Stimulated activated CD4-positive, alpha-beta T cell treated with anti-CD3 and anti-CD28 coated beads, Interleukin-4, amount 100 ng/mL, for 4 hours (primary cell): Measurements from ENCODE around the gene EPHA4.
"Not testable (repeated sequence)": the region's sequence is repeated elsewhere in the genome, so short reads cannot be mapped to it uniquely, and the experiment has no call there.

Experiments used
- DNase-seq, 2 experiments: peaks; one replicate each; pipeline ENCODE4 v3.0.0-alpha.2; 2020

The EPHA4 gene

GRCh38 chr2:221532641-221533040 lies 39.5 kb downstream of the EPHA4 start:
- DNase-seq: no peak

- no peak for DNase-seq
These were observed 41.5 kb downstream of the EPHA4 start for GRCh38 chr2:221530653-221531037.

GRCh38 chr2:221529943-221530652 lies 42.0 kb downstream of the EPHA4 start:
- no peak for DNase-seq

- no peak for DNase-seq
These were observed 42.7 kb downstream of the EPHA4 start for GRCh38 chr2:221529177-221529942.

GRCh38 chr2:221527776-221528309 lies 44.3 kb downstream of the EPHA4 start:
- no peak for DNase-seq

- no peak for DNase-seq
These were observed 47.9 kb downstream of the EPHA4 start for GRCh38 chr2:221524158-221524557.

- no peak for DNase-seq
These were observed 50.8 kb downstream of the EPHA4 start for GRCh38 chr2:221521233-221521845.

GRCh38 chr2:221518935-221519625 lies 53.0 kb downstream of the EPHA4 start:
- DNase-seq: no peak

GRCh38 chr2:221518201-221518934 lies 53.7 kb downstream of the EPHA4 start:
- no peak for DNase-seq

GRCh38 chr2:221517696-221518151 lies 54.4 kb downstream of the EPHA4 start:
- peak; percentile 40 to 53 for DNase-seq

- DNase-seq: no peak
These were observed 54.9 kb downstream of the EPHA4 start for GRCh38 chr2:221517146-221517695.

GRCh38 chr2:221515864-221516263 lies 56.2 kb downstream of the EPHA4 start:
- no peak for DNase-seq

- DNase-seq: no peak
These were observed 57.6 kb downstream of the EPHA4 start for GRCh38 chr2:221514305-221515040.

GRCh38 chr2:221513232-221513631 lies 58.9 kb downstream of the EPHA4 start:
- DNase-seq: no peak

GRCh38 chr2:221511325-221511724 lies 60.8 kb downstream of the EPHA4 start:
- DNase-seq: not testable (repeated sequence)

- DNase-seq: no peak
These were observed 65.6 kb downstream of the EPHA4 start for GRCh38 chr2:221506469-221506868.

GRCh38 chr2:221505605-221506004 lies 66.5 kb downstream of the EPHA4 start:
- DNase-seq: no peak

- no peak for DNase-seq
These were observed 67.2 kb downstream of the EPHA4 start for GRCh38 chr2:221504905-221505304.

- DNase-seq: no peak
These were observed 68.1 kb downstream of the EPHA4 start for GRCh38 chr2:221503965-221504364.

GRCh38 chr2:221502270-221503010 lies 69.7 kb downstream of the EPHA4 start:
- no peak for DNase-seq
